Measurements from ENCODE around the gene ZC3HAV1. TPM values are rescaled to one million over a fixed set of nuclear protein-coding genes. Genes with fewer than 3 reads are reported as not detected.
A peak's percentile ranks its signal among the peaks of the same experiment; 100 is the strongest.

Gene ZC3HAV1
- total and polyA plus RNA-seq, 9 of the 15 experiments (the other 6 are each of a cell fraction or from before 2014, with no cell fraction given) = 11.9 to 40.5 (median 23.9) TPM

- TF ChIP-seq RBM25 (IDR thresholded peaks at IDR 0.05; ENCODE audit: low read depth, low read length, severe bottlenecking) = peak; percentile 88
- no peak for TF ChIP-seq ZNF224 (CRISPR knock-in tag; IDR thresholded peaks at IDR 0.05)
- peak; percentile 99 for TF ChIP-seq JUND (IDR thresholded peaks at IDR 0.05; ENCODE audit: borderline replicate concordance, low read depth, low read length)
- TF ChIP-seq JUND (tag; IDR thresholded peaks at IDR 0.05; ENCODE audit: borderline replicate concordance, low read depth, low read length) = peak; percentile 100
- TF ChIP-seq LEF1 (IDR thresholded peaks at IDR 0.05) = peak; percentile 90
- no peak for TF ChIP-seq THAP7 (CRISPR knock-in tag; IDR thresholded peaks at IDR 0.05)
- no peak for TF ChIP-seq ZNF239 (CRISPR knock-in tag; IDR thresholded peaks at IDR 0.05)
- TF ChIP-seq KLF13 (tag; IDR thresholded peaks at IDR 0.05; ENCODE audit: borderline replicate concordance, low read depth) = no peak
- TF ChIP-seq MBD1 (CRISPR knock-in tag; IDR thresholded peaks at IDR 0.05) = no peak
- TF ChIP-seq NELFE (IDR thresholded peaks at IDR 0.05; ENCODE audit: insufficient read depth, insufficient read length) = no peak
- TF ChIP-seq GTF2A2 (tag; IDR thresholded peaks at IDR 0.05) = no peak
- TF ChIP-seq BMI1 (IDR thresholded peaks at IDR 0.05; ENCODE audit: low read length) = no peak
- TF ChIP-seq ARNT (IDR thresholded peaks at IDR 0.05) = peak; percentile 82 to 90; a peak in 2 of 4 replicates
- TF ChIP-seq TCF3 (CRISPR knock-in tag; IDR thresholded peaks at IDR 0.05) = peak; percentile 96
- 0 out of 2 replicates have a peak, but pooled peaks have one; percentile 25 for TF ChIP-seq KLF6 (CRISPR knock-in tag; IDR thresholded peaks at IDR 0.05; ENCODE audit: borderline replicate concordance)
- no peak for TF ChIP-seq FUS (optimal IDR thresholded peaks at IDR 0.05; ENCODE audit: low read depth, low read length)
- no peak for TF ChIP-seq ZNF347 (CRISPR knock-in tag; IDR thresholded peaks at IDR 0.05; ENCODE audit: low read depth)
- TF ChIP-seq RNF219 (CRISPR knock-in tag; IDR thresholded peaks at IDR 0.05) = no peak
- no peak for TF ChIP-seq RFX7 (CRISPR knock-in tag; IDR thresholded peaks at IDR 0.05)
- no peak for TF ChIP-seq SFPQ (IDR thresholded peaks at IDR 0.05; ENCODE audit: low read depth, low read length)
- no peak; the same call in 1 of the 2 replicates for TF ChIP-seq KAT7 (CRISPR knock-in tag; IDR thresholded peaks at IDR 0.05; ENCODE audit: borderline replicate concordance)
- TF ChIP-seq BRD9 (IDR thresholded peaks at IDR 0.05; ENCODE audit: low read depth, partially characterized antibody) = peak; percentile 98
These were observed 8.8 kb upstream of the ZC3HAV1 start (continued) for GRCh38 chr7:139118234-139118804.

Data from K562 (cell line).